H1 (cell line): Measurements from ENCODE around the gene ADPRH. TPM values are rescaled to one million over a fixed set of nuclear protein-coding genes. Genes with fewer than 3 reads are reported as not detected.

Experiments
- CTCF ChIA-PET: fragments of 300-600 bp; sonication (Branson Sonifier 250); formaldehyde crosslinking; loops from one replicate; lab custom pipeline; 2021; ENCODE audit not compliant: partially characterized antibody; lab: Charles Lee
- POLR2A ChIA-PET: fragments of 300-600 bp; sonication (Branson Sonifier 250); formaldehyde crosslinking; loops from one replicate; lab custom pipeline; 2021; ENCODE audit warnings: inconsistent platforms; ENCODE audit not compliant: partially characterized antibody; lab: Charles Lee
- DNase-seq, 2 experiments: peaks; one replicate each; pipeline versions ENCODE4 v3.0.0 to v3.0.0-alpha.2; 2010 to 2022; ENCODE audit warnings: low spot score in 2 of 2, low read depth in 1 of 2, mixed read lengths in 1 of 2
- FAIRE-seq: peaks from 2 replicates; lab custom pipeline; 2011; peaks lifted over from hg19 to GRCh38; lab: Jason Lieb, UNC
- H2AFZ ChIP-seq: 2 replicates; pipeline ENCODE4 v1.8.1; 2012; ENCODE audit warnings: low read length, inconsistent platforms
- H2AK5ac ChIP-seq: 2 replicates; pipeline ENCODE4 v1.6.1; 2013; ENCODE audit warnings: low read depth, low read length
- H2BK120ac ChIP-seq: replicated peaks from 2 replicates; pipeline ENCODE3; 2013; ENCODE audit warnings: low read depth, low read length, inconsistent platforms
- H2BK12ac ChIP-seq: 2 replicates; pipeline ENCODE4 v1.6.1; 2013; ENCODE audit warnings: low read depth, low read length
- H2BK15ac ChIP-seq: 2 replicates; pipeline ENCODE4 v1.6.1; 2013; ENCODE audit warnings: low read length
- H2BK20ac ChIP-seq: 2 replicates; pipeline ENCODE4 v1.6.1; 2013; ENCODE audit warnings: low read length
- H2BK5ac ChIP-seq: 2 replicates; pipeline ENCODE4 v1.6.1; 2013; ENCODE audit warnings: low read depth, low read length
- H3K14ac ChIP-seq: 2 replicates; pipeline ENCODE4 v1.6.1; 2013; ENCODE audit warnings: inconsistent platforms; ENCODE audit not compliant: insufficient read length
- H3K18ac ChIP-seq: 2 replicates; pipeline ENCODE4 v1.6.1; 2013; ENCODE audit warnings: low read length; ENCODE audit errors: extremely low read depth
- H3K23ac ChIP-seq: 2 replicates; pipeline ENCODE4 v1.6.1; 2013; ENCODE audit warnings: inconsistent platforms; ENCODE audit not compliant: insufficient read length
- H3K23me2 ChIP-seq: 2 replicates; pipeline ENCODE4 v1.6.1; 2013; ENCODE audit warnings: low read depth, low read length
- H3K27ac ChIP-seq: 2 replicates; pipeline ENCODE4 v1.6.1; 2011; ENCODE audit warnings: low read depth, low read length, inconsistent platforms
- H3K27me3 ChIP-seq, 4 experiments: replicated peaks in 1 of 4; 1 replicate in 1 of 4; 2 replicates in 3 of 4; pipeline versions ENCODE4 v1.6.1 to v1.8.1; 2011 to 2013; ENCODE audit warnings: low read length in 3 of 4, mild to moderate bottlenecking in 3 of 4, inconsistent platforms in 2 of 4, mixed read lengths in 2 of 4, moderate library complexity in 1 of 4; ENCODE audit not compliant: control insufficient read depth in 3 of 4, insufficient read depth in 3 of 4; ENCODE audit errors: extremely low read depth in 1 of 4
- H3K36me3 ChIP-seq, 4 experiments: 2 replicates each; pipeline versions ENCODE4 v1.6.1 to v1.8.1; 2011 to 2013; ENCODE audit warnings: mild to moderate bottlenecking in 4 of 4, low read length in 3 of 4, moderate library complexity in 2 of 4, control low read depth in 1 of 4, inconsistent platforms in 1 of 4; ENCODE audit not compliant: insufficient read depth in 4 of 4, control insufficient read depth in 2 of 4
- H3K4ac ChIP-seq: replicated peaks from 2 replicates; pipeline ENCODE3; 2013; ENCODE audit warnings: low read length, low read depth, mixed read lengths, inconsistent platforms; ENCODE audit not compliant: insufficient read length
- H3K4me1 ChIP-seq, 4 experiments: replicated peaks in 1 of 4; 1 replicate in 1 of 4; 2 replicates in 3 of 4; pipeline versions ENCODE4 v1.6.1 to v1.8.1; 2011 to 2013; ENCODE audit warnings: low read length in 3 of 4, inconsistent platforms in 2 of 4, mixed read lengths in 1 of 4; ENCODE audit not compliant: insufficient read depth in 4 of 4, control insufficient read depth in 3 of 4
- H3K4me2 ChIP-seq, 2 experiments: 2 replicates each; pipeline versions ENCODE4 v1.6.1 to v1.8.1; 2011 to 2013; ENCODE audit warnings: low read depth in 2 of 2, low read length in 2 of 2, control low read depth in 1 of 2, inconsistent platforms in 1 of 2, mild to moderate bottlenecking in 1 of 2; ENCODE audit not compliant: insufficient read depth in 1 of 2
- H3K4me3 ChIP-seq, 4 experiments: fragments of 200-600, 300-600 bp in 1 of 4; sonication (generic), shearing (Covaris generic), sonication (Bioruptor Twin) in 1 of 4; 2 replicates each; pipeline versions ENCODE4 v1.5.1 to v1.8.1; 2011 to 2016; ENCODE audit warnings: low read length in 4 of 4, low read depth in 3 of 4, control low read depth in 2 of 4, inconsistent platforms in 2 of 4, mild to moderate bottlenecking in 2 of 4, mixed read lengths in 1 of 4, moderate library complexity in 1 of 4; ENCODE audit not compliant: insufficient read depth in 2 of 4; ENCODE audit errors: extremely low read depth in 1 of 4
- H3K56ac ChIP-seq: replicated peaks from 2 replicates; pipeline ENCODE3; 2013; ENCODE audit warnings: low read depth, mild to moderate bottlenecking, mixed read lengths, low read length, inconsistent platforms; ENCODE audit not compliant: insufficient read length
- H3K79me1 ChIP-seq: 2 replicates; pipeline ENCODE4 v1.6.1; 2013; ENCODE audit warnings: low read depth, low read length, control low read depth
- H3K79me2 ChIP-seq, 2 experiments: 2 replicates each; pipeline versions ENCODE4 v1.6.1 to v1.8.1; 2012 to 2013; ENCODE audit warnings: low read length in 2 of 2, mild to moderate bottlenecking in 2 of 2, inconsistent platforms in 1 of 2; ENCODE audit not compliant: insufficient read depth in 2 of 2, control insufficient read depth in 1 of 2
- H3K9ac ChIP-seq, 4 experiments: replicated peaks in 1 of 4; 1 replicate in 1 of 4; 2 replicates in 3 of 4; pipeline versions ENCODE4 v1.6.1 to v1.8.1; 2011 to 2013; ENCODE audit warnings: low read depth in 3 of 4, low read length in 3 of 4, control low read depth in 2 of 4, mild to moderate bottlenecking in 2 of 4, moderate library complexity in 2 of 4, inconsistent platforms in 1 of 4; ENCODE audit errors: extremely low read depth in 1 of 4
- H3K9me3 ChIP-seq, 2 experiments: 2 replicates each; pipeline versions ENCODE4 v1.6.1 to v1.8.1; 2012 to 2013; ENCODE audit warnings: mild to moderate bottlenecking in 2 of 2, moderate library complexity in 2 of 2, control low read depth in 1 of 2, inconsistent platforms in 1 of 2, low read depth in 1 of 2, low read length in 1 of 2, mixed read lengths in 1 of 2; ENCODE audit not compliant: insufficient read depth in 2 of 2
- H4K20me1 ChIP-seq, 2 experiments: replicated peaks in 1 of 2; 2 replicates each; pipeline versions ENCODE3 to v1.8.1; 2011 to 2013; ENCODE audit warnings: inconsistent platforms in 2 of 2, low read length in 2 of 2, mild to moderate bottlenecking in 1 of 2; ENCODE audit not compliant: insufficient read depth in 2 of 2, control insufficient read depth in 1 of 2
- H4K5ac ChIP-seq: 2 replicates; pipeline ENCODE4 v1.6.1; 2013; ENCODE audit warnings: low read length, low read depth, mixed read lengths, inconsistent platforms; ENCODE audit not compliant: insufficient read length
- H4K8ac ChIP-seq: 2 replicates; pipeline ENCODE4 v1.8.0; 2013; ENCODE audit warnings: mild to moderate bottlenecking, moderate library complexity, low read length, inconsistent platforms; ENCODE audit not compliant: insufficient read depth; ENCODE audit errors: extremely low read depth
- H4K91ac ChIP-seq: replicated peaks from 2 replicates; pipeline ENCODE3; 2013; ENCODE audit warnings: low read length, mixed read lengths, inconsistent platforms; ENCODE audit not compliant: insufficient read length
- BACH1 ChIP-seq: IDR thresholded peaks from 2 replicates; pipeline ENCODE4 v1.6.1; 2012; ENCODE audit warnings: low read length, improper control_type of control experiment
- BCL11A ChIP-seq, 2 experiments: IDR thresholded peaks; one replicate each; pipeline ENCODE4 v1.6.1; 2011; ENCODE audit warnings: low read depth in 2 of 2, low read length in 2 of 2, mild to moderate bottlenecking in 2 of 2
- CREB1 ChIP-seq: IDR thresholded peaks from 2 replicates; pipeline ENCODE4 v1.6.1; 2012; ENCODE audit warnings: inconsistent platforms
- E2F6 ChIP-seq: IDR thresholded peaks from 2 replicates; pipeline ENCODE4 v1.6.1; 2012; ENCODE audit warnings: inconsistent platforms
- GABPA ChIP-seq: IDR thresholded peaks from 2 replicates; pipeline ENCODE4 v1.6.1; 2011; ENCODE audit warnings: mild to moderate bottlenecking, low read length, moderate library complexity, borderline replicate concordance; ENCODE audit not compliant: insufficient read depth
- RFX5 ChIP-seq: IDR thresholded peaks from 2 replicates; pipeline ENCODE4 v1.6.1; 2011; ENCODE audit warnings: low read depth, low read length, improper control_type of control experiment, borderline replicate concordance
- SIN3A ChIP-seq, 2 experiments: IDR thresholded peaks in 1 of 2; conservative IDR thresholded peaks in 1 of 2; 2 replicates each; pipeline ENCODE4 v1.6.1; 2011 to 2012; ENCODE audit warnings: low read length in 2 of 2, improper control_type of control experiment in 1 of 2, low read depth in 1 of 2, mild to moderate bottlenecking in 1 of 2
- TCF12 ChIP-seq: IDR thresholded peaks from 2 replicates; pipeline ENCODE4 v1.6.1; 2011; ENCODE audit warnings: low read depth, mild to moderate bottlenecking, low read length
- ZNF274 ChIP-seq: IDR thresholded peaks from 2 replicates; pipeline ENCODE4 v1.7.0; 2012; ENCODE audit warnings: low read length, borderline replicate concordance; ENCODE audit errors: extremely low read depth
- WGBS, 2 experiments: shearing (Covaris generic) in 1 of 2; methylation state at CpG; one replicate each; pipeline versions ENCODE4 v1.1.6 to v1.1.7; 2013 to 2015; ENCODE audit warnings: low lambda C conversion rate in 2 of 2, mixed read lengths in 2 of 2, inconsistent platforms in 1 of 2, low coverage in 1 of 2, missing lambda C conversion rate in 1 of 2; ENCODE audit not compliant: insufficient replicate concordance in 2 of 2, insufficient coverage in 1 of 2, insufficient read length in 1 of 2; ENCODE audit errors: extremely low coverage in 1 of 2, missing lambda C conversion rate in 1 of 2; 5-methylcytosine and 5-hydroxymethylcytosine counted together
- polyA plus RNA-seq, 7 experiments: library from polyadenylated mRNA; depleted of rRNA in 3 of 7; stranded (reverse) in 5 of 7; unstranded in 2 of 7; fragments of >200 nt in 5 of 7; fragments of 200-250 nt in 2 of 7; gene quantifications; 1 replicate in 5 of 7; 2 replicates in 1 of 7; 4 replicates in 1 of 7; pipeline versions ENCODE4 v1.2.1 to v1.2.3, GENCODE V29; 2011 to 2013; ENCODE audit warnings: missing spikeins in 2 of 7, mixed read lengths in 2 of 7
- total RNA-seq: library from RNA; stranded (reverse); fragmentation: NEBNext Ultra II Directional; extraction: Animal tissue kit (Norgen Biotek cat#: 25700); gene quantifications from 2 replicates; pipeline ENCODE4 v1.2.1, GENCODE V29; 2021

ADPRH gene
- total and polyA plus RNA-seq, 2 of the 8 experiments (the other 6 are each of a cell fraction or from before 2014, with no cell fraction given): 2.6 to 4.2 TPM

DNA sequence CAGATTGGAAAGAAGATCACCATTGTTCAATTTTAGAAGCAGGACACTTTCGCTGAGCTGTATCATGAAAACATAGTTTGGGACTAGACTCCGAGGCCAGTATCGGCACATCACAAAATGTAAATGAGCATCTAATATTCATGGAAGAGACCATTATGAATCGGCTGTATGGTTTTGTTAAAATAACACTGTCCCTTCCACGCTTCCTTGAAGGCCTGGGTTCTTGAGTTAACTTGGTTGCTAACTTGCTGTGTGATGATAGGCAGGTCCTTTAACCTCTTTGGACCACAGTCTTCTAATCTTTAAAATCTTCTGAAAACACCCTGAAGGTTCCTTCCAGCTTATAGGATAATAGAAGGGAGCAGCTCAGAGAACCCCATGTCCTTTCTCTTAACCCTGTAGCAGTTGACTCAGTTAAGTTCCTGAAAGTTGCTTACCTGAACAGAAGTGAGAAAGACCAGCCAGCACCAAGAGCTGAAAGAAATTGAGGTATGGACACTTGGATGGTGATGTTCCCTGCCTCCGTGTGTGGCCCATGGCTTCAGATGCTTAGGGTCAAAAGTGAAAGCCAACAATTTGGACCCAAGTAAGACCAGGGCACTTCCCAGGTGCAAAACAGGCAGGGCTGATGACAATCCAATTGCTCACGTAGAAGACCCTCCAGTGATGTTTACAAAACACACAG is 22.0 kb upstream of the ADPRH start:
- no peak overlapping the region for H2BK12ac ChIP-seq
- CTCF ChIA-PET: interaction anchor here (1.3 kb wide), 1 partner anchor 105 kb away, joined by 4 read pairs; no protein-coding TSS in a partner anchor

More for the DNA sequence above, 22.0 kb upstream of the ADPRH start:
- no peak overlapping the region for H2BK20ac ChIP-seq
- H2BK15ac ChIP-seq: no peak overlapping the region
- H2BK5ac ChIP-seq: no peak overlapping the region
- no peaks in the 10 kb centered on the region for H4K20me1 ChIP-seq
- no peak for DNase-seq
- no peaks in the 10 kb centered on the region for H3K27me3 ChIP-seq
- no peak overlapping the region for H2BK120ac ChIP-seq
- H3K27ac ChIP-seq: no peak overlapping the region
- no peak overlapping the region for H4K8ac ChIP-seq
- H3K23me2 ChIP-seq: no peaks in the 10 kb centered on the region
- no peak overlapping the region for H2AK5ac ChIP-seq
- H3K79me1 ChIP-seq: no peaks in the 10 kb centered on the region
- no peak overlapping the region for H4K91ac ChIP-seq
- no peak overlapping the region for H3K14ac ChIP-seq
- H3K23ac ChIP-seq: no peak overlapping the region
- H3K4me2 ChIP-seq: no peak overlapping the region
- H3K18ac ChIP-seq: no peak overlapping the region
- WGBS, 2 experiments: 89% methylated on average over 7 of the region's 7 CpGs; no CpG with 5 or more reads in 1 of the 2 experiments
- no peaks in the 10 kb centered on the region for H3K79me2 ChIP-seq
- H4K5ac ChIP-seq: no peak overlapping the region
- H3K9ac ChIP-seq: no peak overlapping the region
- no peak overlapping the region; the same call in 1 of the 2 replicates for H2AFZ ChIP-seq
- FAIRE-seq: no peak
- H3K9me3 ChIP-seq: no peaks in the 10 kb centered on the region
- no peak overlapping the region for H3K4ac ChIP-seq
- no peak for TF ChIP-seq ZNF274
- no peak for TF ChIP-seq BACH1
- no peak for TF ChIP-seq BCL11A (IDR thresholded peaks at IDR 0.05; ENCODE audit: low read depth in 2 of 2, low read length in 2 of 2)
- TF ChIP-seq RFX5: no peak
- TF ChIP-seq SIN3A (conservative IDR thresholded peaks at IDR 0.05 in 1 of 2, IDR thresholded peaks at IDR 0.05 in 1 of 2; ENCODE audit: low read depth in 1 of 2, low read length in 2 of 2): no peak
- no peak for TF ChIP-seq CREB1
- no peak for TF ChIP-seq TCF12
- TF ChIP-seq GABPA: no peak
- TF ChIP-seq E2F6: no peak
- peaks cover 0 to 3% (median under 1%) of the 10 kb centered on the region in 4 experiments; a peak in 2 of 7 replicates for H3K4me1 ChIP-seq
- POLR2A ChIA-PET: no interaction called here
- no peaks in the 10 kb centered on the region for H3K36me3 ChIP-seq
- H3K56ac ChIP-seq: no peak overlapping the region
- H3K4me3 ChIP-seq: no peak overlapping the region
